GM12878 (cell line): ENCODE data around the gene AURKAIP1. TPM values are rescaled to one million over a fixed set of nuclear protein-coding genes. Genes with fewer than 3 reads are reported as not detected.

Experiments
- BHLHE40 ChIP-seq, 2 experiments: fragments of 450-650 bp in 1 of 2; IDR thresholded peaks; 2 replicates each; pipeline ENCODE4 v1.6.1; 2011 to 2017; ENCODE audit warnings: low read depth in 2 of 2, borderline replicate concordance in 1 of 2, improper control_type of control experiment in 1 of 2, low read length in 1 of 2, mild to moderate bottlenecking in 1 of 2
- EGR1 ChIP-seq, 2 experiments: IDR thresholded peaks; 1 replicate in 1 of 2; 2 replicates in 1 of 2; pipeline ENCODE4 v1.6.1; 2011 to 2012; ENCODE audit warnings: low read depth in 2 of 2, low read length in 2 of 2, borderline replicate concordance in 1 of 2, mild to moderate bottlenecking in 1 of 2, moderate library complexity in 1 of 2
- FOS ChIP-seq: IDR thresholded peaks from 3 replicates; pipeline ENCODE4 v1.6.1; 2011; ENCODE audit warnings: borderline replicate concordance; ENCODE audit not compliant: insufficient read length; ENCODE audit errors: extremely low read depth
- GATAD2B ChIP-seq: fragments of 450-650 bp; conservative IDR thresholded peaks from 2 replicates; pipeline ENCODE4 v1.6.1; 2017; ENCODE audit warnings: low read depth, mild to moderate bottlenecking, moderate library complexity
- IKZF1 ChIP-seq: fragments of 450-650 bp; conservative IDR thresholded peaks from 2 replicates; pipeline ENCODE4 v1.6.1; 2017; ENCODE audit warnings: antibody characterized with exemption, mild to moderate bottlenecking
- KDM1A ChIP-seq: fragments of 200-600 bp; sonication (generic); IDR thresholded peaks from 2 replicates; pipeline ENCODE4 v1.6.1; 2016; ENCODE audit warnings: borderline replicate concordance
- LARP7 ChIP-seq: fragments of 450-650 bp; IDR thresholded peaks from 2 replicates; pipeline ENCODE4 v1.6.1; 2017; ENCODE audit warnings: mild to moderate bottlenecking
- MYC ChIP-seq: IDR thresholded peaks from 2 replicates; pipeline ENCODE4 v1.6.1; 2011; ENCODE audit warnings: mild to moderate bottlenecking, low read length, moderate library complexity, inconsistent platforms; ENCODE audit not compliant: insufficient read depth, insufficient replicate concordance, insufficient read length, severe bottlenecking
- NKRF ChIP-seq: fragments of 450-650 bp; conservative IDR thresholded peaks from 2 replicates; pipeline ENCODE4 v1.6.1; 2017; ENCODE audit warnings: mild to moderate bottlenecking, moderate library complexity
- NRF1 ChIP-seq: conservative IDR thresholded peaks from 2 replicates; pipeline ENCODE4 v1.6.1; 2011; ENCODE audit warnings: mild to moderate bottlenecking, low read depth, low read length, improper control_type of control experiment
- POLR2A ChIP-seq: IDR thresholded peaks from 2 replicates; pipeline ENCODE4 v1.6.1; 2011; ENCODE audit warnings: low read depth, mild to moderate bottlenecking, low read length
- RAD51 ChIP-seq: fragments of 450-650 bp; IDR thresholded peaks from 2 replicates; pipeline ENCODE4 v1.6.1; 2016; ENCODE audit warnings: moderate library complexity, mild to moderate bottlenecking, inconsistent platforms
- RUNX3 ChIP-seq: IDR thresholded peaks from 2 replicates; pipeline ENCODE4 v1.6.1; 2012; ENCODE audit warnings: low read length, inconsistent platforms
- SP1 ChIP-seq: IDR thresholded peaks from one replicate; pipeline ENCODE4 v1.6.1; 2011; ENCODE audit warnings: low read depth, low read length
- SPI1 ChIP-seq: IDR thresholded peaks from 2 replicates; pipeline ENCODE4 v1.6.1; 2011; ENCODE audit warnings: low read depth, mild to moderate bottlenecking, low read length, moderate library complexity, borderline replicate concordance; ENCODE audit not compliant: insufficient read depth
- TAF1 ChIP-seq: IDR thresholded peaks from 2 replicates; pipeline ENCODE4 v1.6.1; 2011; ENCODE audit warnings: mild to moderate bottlenecking, low read depth, low read length, borderline replicate concordance
- TCF3 ChIP-seq: IDR thresholded peaks from 2 replicates; pipeline ENCODE4 v1.6.1; 2012; ENCODE audit warnings: low read depth, mild to moderate bottlenecking, low read length, borderline replicate concordance; ENCODE audit not compliant: insufficient read depth
- ZBTB40 ChIP-seq: fragments of 450-650 bp; IDR thresholded peaks from 2 replicates; pipeline ENCODE4 v1.6.1; 2016; ENCODE audit warnings: mild to moderate bottlenecking, moderate library complexity, borderline replicate concordance
- polyA plus RNA-seq, 11 experiments: library from polyadenylated mRNA; depleted of rRNA in 4 of 11; unstranded in 6 of 11; stranded (reverse) in 5 of 11; fragments of >200 nt; fragmentation: Nextera tagmentation in 4 of 11; fragmentation: Illumina TruSeq in 1 of 11; extraction: Ambion mirVana in 4 of 11; extraction: Trizol in 1 of 11; gene quantifications; 1 replicate in 1 of 11; 2 replicates in 10 of 11; pipeline versions ENCODE4 v1.2.1 to v1.2.3, GENCODE V29; 2011 to 2016; ENCODE audit warnings: inconsistent platforms in 2 of 11, missing spikeins in 2 of 11, low read depth in 1 of 11
- total RNA-seq, 4 experiments: library from RNA; depleted of rRNA in 3 of 4; stranded (reverse); fragments of >200 nt in 3 of 4; fragmentation: Illumina TruSeq in 1 of 4; extraction: Trizol in 1 of 4; gene quantifications; 2 replicates each; pipeline versions ENCODE4 v1.2.1 to v1.2.3, GENCODE V29; 2013 to 2021
- TF ChIP-seq, protein P1 (sequence below): fragments of 450-650 bp; IDR thresholded peaks from 2 replicates; pipeline ENCODE4 v1.6.1; 2017; ENCODE audit warnings: mild to moderate bottlenecking, moderate library complexity

Gene AURKAIP1
- total and polyA plus RNA-seq, 10 of the 15 experiments (the other 5 are each of a cell fraction or from before 2014, with no cell fraction given) = 6.5 to 366 (median 120) TPM

GRCh38 chr1:1324524-1325287 lies 50.3 kb downstream of the AURKAIP1 start, which contains the start of the genes CPTP and INTS11 (continued):
- TF ChIP-seq, protein P1, sequence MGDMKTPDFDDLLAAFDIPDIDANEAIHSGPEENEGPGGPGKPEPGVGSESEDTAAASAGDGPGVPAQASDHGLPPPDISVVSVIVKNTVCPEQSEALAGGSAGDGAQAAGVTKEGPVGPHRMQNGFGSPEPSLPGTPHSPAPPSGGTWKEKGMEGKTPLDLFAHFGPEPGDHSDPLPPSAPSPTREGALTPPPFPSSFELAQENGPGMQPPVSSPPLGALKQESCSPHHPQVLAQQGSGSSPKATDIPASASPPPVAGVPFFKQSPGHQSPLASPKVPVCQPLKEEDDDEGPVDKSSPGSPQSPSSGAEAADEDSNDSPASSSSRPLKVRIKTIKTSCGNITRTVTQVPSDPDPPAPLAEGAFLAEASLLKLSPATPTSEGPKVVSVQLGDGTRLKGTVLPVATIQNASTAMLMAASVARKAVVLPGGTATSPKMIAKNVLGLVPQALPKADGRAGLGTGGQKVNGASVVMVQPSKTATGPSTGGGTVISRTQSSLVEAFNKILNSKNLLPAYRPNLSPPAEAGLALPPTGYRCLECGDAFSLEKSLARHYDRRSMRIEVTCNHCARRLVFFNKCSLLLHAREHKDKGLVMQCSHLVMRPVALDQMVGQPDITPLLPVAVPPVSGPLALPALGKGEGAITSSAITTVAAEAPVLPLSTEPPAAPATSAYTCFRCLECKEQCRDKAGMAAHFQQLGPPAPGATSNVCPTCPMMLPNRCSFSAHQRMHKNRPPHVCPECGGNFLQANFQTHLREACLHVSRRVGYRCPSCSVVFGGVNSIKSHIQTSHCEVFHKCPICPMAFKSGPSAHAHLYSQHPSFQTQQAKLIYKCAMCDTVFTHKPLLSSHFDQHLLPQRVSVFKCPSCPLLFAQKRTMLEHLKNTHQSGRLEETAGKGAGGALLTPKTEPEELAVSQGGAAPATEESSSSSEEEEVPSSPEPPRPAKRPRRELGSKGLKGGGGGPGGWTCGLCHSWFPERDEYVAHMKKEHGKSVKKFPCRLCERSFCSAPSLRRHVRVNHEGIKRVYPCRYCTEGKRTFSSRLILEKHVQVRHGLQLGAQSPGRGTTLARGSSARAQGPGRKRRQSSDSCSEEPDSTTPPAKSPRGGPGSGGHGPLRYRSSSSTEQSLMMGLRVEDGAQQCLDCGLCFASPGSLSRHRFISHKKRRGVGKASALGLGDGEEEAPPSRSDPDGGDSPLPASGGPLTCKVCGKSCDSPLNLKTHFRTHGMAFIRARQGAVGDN = 0 out of 2 replicates have a peak, but pooled peaks have one; percentile 36
- peak in 1 of 2 experiments; percentile 57; a peak in 1 of 4 replicates for TF ChIP-seq BHLHE40 (IDR thresholded peaks at IDR 0.05; ENCODE audit: borderline replicate concordance in 1 of 2, low read depth in 2 of 2, low read length in 1 of 2)
- TF ChIP-seq TCF3 = 0 out of 2 replicates have a peak, but pooled peaks have one; percentile 32
- no peak for TF ChIP-seq KDM1A
- TF ChIP-seq ZBTB40 = peak; percentile 76
- peak; percentile 23 for TF ChIP-seq RUNX3
- TF ChIP-seq SPI1 = no peak
- TF ChIP-seq IKZF1 = peak; percentile 41; the same call in 1 of the 2 replicates
- TF ChIP-seq NRF1 = peak; percentile 83
- peak; percentile 56 for TF ChIP-seq GATAD2B
- TF ChIP-seq TAF1 = peak; percentile 73
- TF ChIP-seq EGR1 (IDR thresholded peaks at IDR 0.05; ENCODE audit: borderline replicate concordance in 1 of 2, low read depth in 2 of 2, low read length in 2 of 2) = peak in 1 of 2 experiments; percentile 42; a peak in 1 of 3 replicates
- peak; percentile 50 for TF ChIP-seq SP1
- peak; percentile 72 for TF ChIP-seq NKRF
- peak; percentile 11 for TF ChIP-seq FOS
- no peak for TF ChIP-seq RAD51
- peak; percentile 92 for TF ChIP-seq POLR2A
- TF ChIP-seq LARP7 = peak; percentile 28; the same call in 1 of the 2 replicates
- TF ChIP-seq MYC = no peak
